ENCODE measurements around the gene KRT3. TPM values are rescaled to one million over a fixed set of nuclear protein-coding genes. Genes with fewer than 3 reads are reported as not detected.

Gene KRT3
- total RNA-seq, 1 experiment from 2014 or later, result not detected

DNA sequence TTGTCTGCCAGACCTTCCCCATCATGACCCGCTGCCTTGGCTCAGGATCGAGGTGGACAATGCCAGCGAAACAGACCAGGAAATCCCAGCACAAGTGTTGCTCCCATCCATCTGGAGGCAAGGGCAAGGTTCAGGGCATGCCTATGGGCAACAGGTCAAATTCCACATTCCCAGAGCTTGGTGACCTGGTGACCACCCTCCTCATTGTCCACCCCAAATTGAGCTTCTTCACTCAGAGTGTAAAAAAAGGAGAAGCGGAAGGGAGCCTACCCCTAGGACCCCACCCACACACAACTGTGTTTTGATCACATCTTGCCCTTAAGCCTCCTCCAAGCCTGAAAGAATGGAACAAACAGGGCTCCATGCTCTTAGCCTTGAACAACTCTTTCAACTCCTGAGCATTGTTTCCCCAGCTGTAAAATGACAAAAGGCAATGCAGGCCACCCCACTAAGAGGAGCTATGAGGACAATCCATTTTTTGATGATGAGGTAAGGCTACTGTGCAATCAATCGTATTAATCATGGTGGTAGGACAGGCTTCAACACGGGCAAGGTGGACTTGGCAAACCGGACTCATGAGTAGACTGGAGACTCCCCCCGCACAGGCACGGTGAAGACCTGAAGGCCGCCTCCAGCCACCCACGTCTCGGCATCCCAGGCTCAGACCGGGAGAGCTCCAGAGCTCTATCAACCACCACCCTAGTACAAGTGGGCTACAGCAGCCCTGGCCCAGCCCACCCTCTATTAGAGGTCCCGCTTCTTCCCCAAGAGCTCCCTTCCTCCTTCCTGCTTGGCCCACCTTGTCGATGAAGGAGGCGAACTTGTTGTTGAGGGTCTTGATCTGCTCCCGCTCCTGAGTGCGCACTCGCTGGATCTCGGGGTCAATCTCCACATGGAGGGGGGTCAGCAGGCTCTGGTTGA is 37.3 kb upstream of the KRT3 start:
- Histone ChIP-seq H3K27ac (ENCODE audit: low read length) (no peak overlapping the region), H3K4me3 (ENCODE audit: low read depth in 2 of 2, low read length in 2 of 2) (no peak overlapping the region), H3K27me3 (ENCODE audit: control insufficient read depth, insufficient read depth, low read length) (no peaks in the 10 kb centered on the region), H3K36me3 (ENCODE audit: control insufficient read depth, insufficient read depth, low read length) (no peaks in the 10 kb centered on the region), H3K9me3 (ENCODE audit: control insufficient read depth, insufficient read depth, low read depth, low read length) (no peaks in the 10 kb centered on the region), H3K4me1 (ENCODE audit: control insufficient read depth, insufficient read depth, low read length) (peaks cover 3% of the 10 kb centered on the region; the same call in 1 of the 2 replicates)
- BruUV-seq (replicated peaks), result no TSS peak
- ATAC-seq (no peak), DNase-seq (ENCODE audit: low read depth, low spot score) (no peak)
- TF ChIP-seq, protein P1, sequence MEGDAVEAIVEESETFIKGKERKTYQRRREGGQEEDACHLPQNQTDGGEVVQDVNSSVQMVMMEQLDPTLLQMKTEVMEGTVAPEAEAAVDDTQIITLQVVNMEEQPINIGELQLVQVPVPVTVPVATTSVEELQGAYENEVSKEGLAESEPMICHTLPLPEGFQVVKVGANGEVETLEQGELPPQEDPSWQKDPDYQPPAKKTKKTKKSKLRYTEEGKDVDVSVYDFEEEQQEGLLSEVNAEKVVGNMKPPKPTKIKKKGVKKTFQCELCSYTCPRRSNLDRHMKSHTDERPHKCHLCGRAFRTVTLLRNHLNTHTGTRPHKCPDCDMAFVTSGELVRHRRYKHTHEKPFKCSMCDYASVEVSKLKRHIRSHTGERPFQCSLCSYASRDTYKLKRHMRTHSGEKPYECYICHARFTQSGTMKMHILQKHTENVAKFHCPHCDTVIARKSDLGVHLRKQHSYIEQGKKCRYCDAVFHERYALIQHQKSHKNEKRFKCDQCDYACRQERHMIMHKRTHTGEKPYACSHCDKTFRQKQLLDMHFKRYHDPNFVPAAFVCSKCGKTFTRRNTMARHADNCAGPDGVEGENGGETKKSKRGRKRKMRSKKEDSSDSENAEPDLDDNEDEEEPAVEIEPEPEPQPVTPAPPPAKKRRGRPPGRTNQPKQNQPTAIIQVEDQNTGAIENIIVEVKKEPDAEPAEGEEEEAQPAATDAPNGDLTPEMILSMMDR (IDR thresholded peaks at IDR 0.05), result no peak
- TF ChIP-seq POLR2AphosphoS5 (IDR thresholded peaks at IDR 0.05; ENCODE audit: low read depth, low read length), result no peak
- TF ChIP-seq SIN3A (IDR thresholded peaks at IDR 0.05; ENCODE audit: borderline replicate concordance, insufficient read depth, low read depth, low read length), result no peak
- TF ChIP-seq, protein P2, sequence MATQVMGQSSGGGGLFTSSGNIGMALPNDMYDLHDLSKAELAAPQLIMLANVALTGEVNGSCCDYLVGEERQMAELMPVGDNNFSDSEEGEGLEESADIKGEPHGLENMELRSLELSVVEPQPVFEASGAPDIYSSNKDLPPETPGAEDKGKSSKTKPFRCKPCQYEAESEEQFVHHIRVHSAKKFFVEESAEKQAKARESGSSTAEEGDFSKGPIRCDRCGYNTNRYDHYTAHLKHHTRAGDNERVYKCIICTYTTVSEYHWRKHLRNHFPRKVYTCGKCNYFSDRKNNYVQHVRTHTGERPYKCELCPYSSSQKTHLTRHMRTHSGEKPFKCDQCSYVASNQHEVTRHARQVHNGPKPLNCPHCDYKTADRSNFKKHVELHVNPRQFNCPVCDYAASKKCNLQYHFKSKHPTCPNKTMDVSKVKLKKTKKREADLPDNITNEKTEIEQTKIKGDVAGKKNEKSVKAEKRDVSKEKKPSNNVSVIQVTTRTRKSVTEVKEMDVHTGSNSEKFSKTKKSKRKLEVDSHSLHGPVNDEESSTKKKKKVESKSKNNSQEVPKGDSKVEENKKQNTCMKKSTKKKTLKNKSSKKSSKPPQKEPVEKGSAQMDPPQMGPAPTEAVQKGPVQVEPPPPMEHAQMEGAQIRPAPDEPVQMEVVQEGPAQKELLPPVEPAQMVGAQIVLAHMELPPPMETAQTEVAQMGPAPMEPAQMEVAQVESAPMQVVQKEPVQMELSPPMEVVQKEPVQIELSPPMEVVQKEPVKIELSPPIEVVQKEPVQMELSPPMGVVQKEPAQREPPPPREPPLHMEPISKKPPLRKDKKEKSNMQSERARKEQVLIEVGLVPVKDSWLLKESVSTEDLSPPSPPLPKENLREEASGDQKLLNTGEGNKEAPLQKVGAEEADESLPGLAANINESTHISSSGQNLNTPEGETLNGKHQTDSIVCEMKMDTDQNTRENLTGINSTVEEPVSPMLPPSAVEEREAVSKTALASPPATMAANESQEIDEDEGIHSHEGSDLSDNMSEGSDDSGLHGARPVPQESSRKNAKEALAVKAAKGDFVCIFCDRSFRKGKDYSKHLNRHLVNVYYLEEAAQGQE (IDR thresholded peaks at IDR 0.05; ENCODE audit: insufficient read depth in 1 of 2, low read depth in 2 of 2, low read length in 1 of 2), result no peak
- ChIA-PET CTCF (interaction anchor here (1.0 kb wide), 1 partner anchor 37 kb away, joined by 3 read pairs; no protein-coding TSS in a partner anchor), POLR2A (no interaction called here)
- intact Hi-C loops (cut with micrococcal nuclease; ENCODE audit: unreplicated experiment) (no loop called here), in situ Hi-C loops (cut with HindIII; ENCODE audit: low pct_unique_long_range_greater_than_20kb, low sequenced_read_pairs) (no loop called here)

- TF ChIP-seq TCF7L2 (IDR thresholded peaks at IDR 0.05; ENCODE audit: low read depth, low read length), result no peak
- TF ChIP-seq, protein P1 (IDR thresholded peaks at IDR 0.05), result no peak
- H3K27ac ChIP-seq (ENCODE audit: low read length), result no peak overlapping the region
- H3K36me3 ChIP-seq (ENCODE audit: control insufficient read depth, insufficient read depth, low read length), result no peaks in the 10 kb centered on the region
- H3K27me3 ChIP-seq (ENCODE audit: control insufficient read depth, insufficient read depth, low read length), result no peaks in the 10 kb centered on the region
- no peak for DNase-seq (ENCODE audit: low read depth, low spot score)
- ATAC-seq, result no peak
- no peak overlapping the region for H3K4me3 ChIP-seq (ENCODE audit: low read depth in 2 of 2, low read length in 2 of 2)
- peaks cover 3% of the 10 kb centered on the region; the same call in 1 of the 2 replicates for H3K4me1 ChIP-seq (ENCODE audit: control insufficient read depth, insufficient read depth, low read length)
- H3K9me3 ChIP-seq (ENCODE audit: control insufficient read depth, insufficient read depth, low read depth, low read length), result no peaks in the 10 kb centered on the region
- ChIA-PET CTCF (interaction anchor here (1.0 kb wide), 1 partner anchor 38 kb away, joined by 3 read pairs; no protein-coding TSS in a partner anchor), POLR2A (no interaction called here)
- no TSS peak for BruUV-seq (replicated peaks)
- in situ Hi-C loops (cut with HindIII; ENCODE audit: low pct_unique_long_range_greater_than_20kb, low sequenced_read_pairs) (no loop called here), intact Hi-C loops (cut with micrococcal nuclease; ENCODE audit: unreplicated experiment) (no loop called here)
Observed at GRCh38 chr12:52832451-52832850, 36.5 kb upstream of the KRT3 start.

Measured in Panc1 (cell line).